ENCODE measurements around the gene RBFOX1.

Gene RBFOX1

DNA sequence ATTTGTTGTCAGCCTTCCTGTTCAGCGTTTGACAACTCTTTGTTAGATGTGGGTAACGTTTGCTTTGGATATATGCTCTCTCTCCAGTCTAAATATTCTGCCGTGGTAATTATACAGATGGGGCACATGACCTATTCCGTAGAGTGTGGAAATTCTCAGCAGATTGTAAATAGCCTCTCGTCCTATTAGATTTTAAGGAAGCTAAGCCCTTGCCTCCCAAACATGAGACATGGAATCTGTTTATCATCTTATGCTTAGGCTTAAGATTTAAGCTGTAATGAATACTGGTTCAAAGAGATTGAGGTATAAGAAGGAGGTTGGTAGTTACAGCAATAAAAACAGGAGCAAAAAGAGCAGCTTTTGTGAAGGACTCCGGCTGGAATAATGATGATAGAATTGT, 87.4 kb downstream of the RBFOX1 start:
- DNase-seq (ENCODE audit: low read depth): no peak

GRCh38 chr16:7420843-7421242, 88.2 kb downstream of the RBFOX1 start:
- no peak for DNase-seq (ENCODE audit: low read depth)

DNA sequence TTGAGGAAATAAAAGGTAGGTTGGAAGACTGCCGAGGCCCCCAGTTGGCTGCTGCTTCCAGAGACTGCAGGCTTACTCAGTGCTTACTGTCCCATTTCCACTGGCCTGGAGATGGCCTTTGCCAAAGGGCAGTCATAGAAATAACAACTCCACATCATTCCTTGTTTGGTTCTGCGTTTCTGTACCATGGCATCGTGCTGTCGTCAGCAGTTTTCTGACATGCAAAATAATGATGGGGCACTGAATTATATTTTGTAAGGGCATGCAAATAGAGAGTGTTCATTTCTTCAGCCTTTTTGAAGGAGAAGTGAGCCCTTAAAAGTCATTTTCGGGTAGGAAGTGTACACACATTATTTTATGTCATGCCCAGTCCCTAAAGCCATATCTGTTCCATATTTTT, 88.9 kb downstream of the RBFOX1 start:
- DNase-seq (ENCODE audit: low read depth): no peak

DNA sequence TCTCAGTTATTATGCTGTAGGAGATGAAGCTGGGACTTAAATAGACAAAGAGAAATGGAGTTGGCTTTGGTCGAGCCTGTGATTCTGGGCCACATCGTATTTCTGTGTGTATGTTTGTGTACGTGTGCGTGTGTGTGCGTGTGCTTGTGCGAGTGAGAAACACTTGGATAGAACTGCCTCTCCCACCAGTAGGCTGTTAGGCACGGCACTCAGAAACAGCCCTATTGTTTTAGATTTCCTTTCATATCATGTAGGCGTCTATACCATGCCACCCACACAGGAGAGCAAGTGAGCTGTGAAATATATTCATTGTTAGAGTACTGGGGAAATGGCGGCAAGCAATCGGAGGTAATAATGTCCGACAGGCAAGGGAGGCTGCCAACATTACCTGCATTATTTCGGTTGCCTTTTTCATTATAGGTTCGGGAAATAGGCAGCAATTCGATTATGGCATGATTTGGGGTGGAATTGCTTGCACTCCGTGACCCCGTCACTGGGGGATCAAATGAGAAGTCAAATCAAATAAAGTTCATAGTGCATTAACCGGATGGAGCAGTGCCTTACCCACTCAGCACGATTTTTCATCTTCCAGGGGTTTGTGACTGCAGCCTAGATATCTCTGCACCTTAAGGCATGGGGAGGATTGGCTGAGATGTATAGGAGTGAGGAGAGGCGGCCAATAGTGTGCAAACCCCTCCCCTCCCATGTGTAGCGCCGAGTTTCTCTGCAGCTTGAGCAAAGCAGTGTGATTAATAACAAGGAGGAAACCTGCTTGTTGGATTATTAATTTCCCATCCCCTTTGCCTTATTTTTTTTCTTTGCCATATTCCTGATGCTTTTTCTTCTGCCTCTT, 89.6 kb downstream of the RBFOX1 start:
- DNase-seq (ENCODE audit: low read depth): no peak

- DNase-seq (ENCODE audit: low read depth): no peak
Observed at GRCh38 chr16:7423434-7424044, 90.9 kb downstream of the RBFOX1 start.

GRCh38 chr16:7426161-7426560, 93.5 kb downstream of the RBFOX1 start:
- DNase-seq (ENCODE audit: low read depth): no peak

GRCh38 chr16:7431723-7432122, 99.1 kb downstream of the RBFOX1 start:
- DNase-seq (ENCODE audit: low read depth): no peak

- no peak for DNase-seq (ENCODE audit: low read depth)
Observed at GRCh38 chr16:7436306-7436705, 103.7 kb downstream of the RBFOX1 start.

DNA sequence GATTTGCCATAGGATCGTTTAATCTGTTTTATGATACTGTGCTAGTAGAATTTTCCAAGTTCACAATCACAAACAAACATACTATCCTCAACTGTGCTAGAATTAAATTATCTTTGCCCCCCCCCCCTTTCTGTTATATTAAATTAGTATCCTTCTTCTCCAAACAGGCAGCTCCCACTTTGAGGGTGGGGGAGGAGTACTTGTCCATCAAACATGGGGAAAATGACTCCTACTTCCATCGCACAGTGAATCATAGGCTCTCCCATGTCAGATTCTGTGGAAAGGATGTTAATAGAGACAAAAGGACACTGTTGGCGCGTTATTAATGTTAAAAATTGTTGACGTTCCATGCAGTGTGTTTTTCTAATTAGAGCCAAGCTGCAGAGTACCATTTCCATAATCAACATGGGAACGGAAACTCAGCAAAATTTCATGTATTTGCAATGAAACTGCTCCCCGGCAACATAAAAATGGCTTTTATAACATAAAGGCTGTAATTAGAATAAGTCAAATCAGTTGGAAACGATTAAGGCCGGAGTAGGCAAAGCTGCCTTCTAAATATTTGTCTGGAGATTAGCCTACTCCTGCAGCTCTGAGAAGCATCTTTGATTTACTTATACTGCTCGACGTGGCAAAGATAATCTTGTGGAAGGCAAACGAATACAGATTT, 104.6 kb downstream of the RBFOX1 start:
- no peak for DNase-seq (ENCODE audit: low read depth)

DNA sequence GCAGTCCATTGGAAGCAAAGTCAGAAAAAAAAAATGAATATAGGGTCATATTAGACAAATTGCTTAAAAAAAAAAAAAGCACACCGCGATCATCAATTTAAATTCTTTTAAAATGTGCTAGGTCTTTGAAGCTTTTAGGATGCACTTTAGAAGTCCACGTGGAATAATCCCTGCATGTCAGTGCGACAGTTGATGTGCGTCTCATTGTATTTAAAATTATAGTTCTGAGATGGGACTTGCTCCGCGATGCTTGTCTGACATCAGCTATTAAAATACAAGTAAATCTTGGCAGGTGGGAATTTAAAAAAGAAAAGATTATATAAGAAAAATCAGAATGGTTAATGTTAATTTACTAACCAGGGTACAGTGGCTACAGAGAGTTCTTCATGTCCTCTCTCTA, 105.2 kb downstream of the RBFOX1 start:
- no peak for DNase-seq (ENCODE audit: low read depth)

DNA sequence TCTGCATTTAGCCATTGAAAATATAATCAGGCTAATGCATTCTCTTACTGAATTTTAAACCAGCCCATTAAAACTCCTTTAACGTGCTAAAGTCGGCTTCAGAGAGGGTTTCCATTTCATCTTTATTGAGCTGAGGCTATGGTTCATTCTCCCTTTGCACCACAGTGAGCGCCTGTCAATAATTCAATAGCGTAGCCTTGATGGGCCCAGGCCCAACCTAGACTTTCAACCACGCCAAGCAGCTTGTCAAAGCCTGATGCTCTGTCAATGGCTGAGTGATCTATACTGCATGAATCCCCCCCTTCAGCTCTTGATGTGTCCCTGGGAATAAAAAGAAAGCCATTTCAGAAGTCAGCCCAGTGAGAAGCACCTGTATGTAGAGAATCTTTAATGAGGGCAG, 106.0 kb downstream of the RBFOX1 start:
- no peak for DNase-seq (ENCODE audit: low read depth)

GRCh38 chr16:7439518-7439917, 106.9 kb downstream of the RBFOX1 start:
- no peak for DNase-seq (ENCODE audit: low read depth)

- no peak for DNase-seq (ENCODE audit: low read depth)
Observed at GRCh38 chr16:7440886-7441400, 108.3 kb downstream of the RBFOX1 start.

GRCh38 chr16:7442050-7442449, 109.4 kb downstream of the RBFOX1 start:
- DNase-seq (ENCODE audit: low read depth): no peak

DNA sequence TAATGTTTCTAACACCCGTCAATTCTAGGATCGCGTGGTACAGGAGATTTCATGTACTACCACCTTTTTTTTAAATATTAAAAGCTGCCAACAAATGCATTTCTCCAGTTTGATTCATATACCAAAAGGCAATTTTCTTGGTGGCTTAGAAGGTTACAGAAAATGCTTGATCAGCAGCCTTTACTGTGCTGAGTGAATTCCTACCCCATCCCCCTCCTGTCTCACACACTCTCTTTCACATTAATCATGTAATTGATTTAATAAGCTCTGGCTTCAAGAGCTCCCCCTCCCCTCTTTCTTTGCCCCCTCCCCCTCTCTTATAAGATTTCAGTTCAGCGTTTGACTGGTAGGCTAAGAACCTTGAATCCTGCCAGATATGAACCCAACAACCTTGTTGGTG, 110.5 kb downstream of the RBFOX1 start:
- no peak for DNase-seq (ENCODE audit: low read depth)

DNA sequence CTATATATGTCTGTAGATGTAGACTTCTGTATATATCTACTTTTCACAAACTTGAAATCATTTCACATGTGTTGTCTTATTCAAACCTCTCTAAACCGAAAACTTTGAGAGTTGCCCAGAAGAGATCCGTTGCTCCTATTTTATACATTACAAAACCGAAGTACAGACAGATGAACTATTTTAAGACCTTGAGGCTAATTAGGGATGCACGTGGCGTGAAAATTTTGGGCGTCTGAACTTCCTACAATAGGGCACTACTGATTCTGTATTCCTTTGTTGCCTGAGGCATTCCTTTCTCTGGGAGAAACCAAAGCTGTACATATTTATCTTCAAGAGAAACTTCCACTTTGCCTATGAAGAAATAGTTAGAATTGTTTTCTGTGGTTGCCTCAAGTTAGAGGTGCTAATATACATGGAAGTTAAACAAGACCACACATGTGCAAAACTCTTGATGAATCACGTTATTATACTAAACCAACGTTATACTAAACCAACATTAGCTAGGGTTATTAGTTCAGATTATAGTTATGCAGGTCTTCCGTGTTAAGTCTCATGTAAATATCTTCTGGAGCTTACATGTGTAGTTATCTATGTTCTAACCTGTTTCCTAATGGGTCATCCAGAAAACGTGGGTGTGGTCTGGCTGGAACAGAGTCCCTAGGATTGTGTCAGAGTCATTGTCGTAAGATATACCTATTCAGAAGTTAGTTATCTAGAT, 111.2 kb downstream of the RBFOX1 start:
- no peak for DNase-seq (ENCODE audit: low read depth)

- DNase-seq (ENCODE audit: low read depth): no peak
Observed at GRCh38 chr16:7449306-7449705, 116.7 kb downstream of the RBFOX1 start.

GRCh38 chr16:7449808-7450207, 117.2 kb downstream of the RBFOX1 start:
- DNase-seq (ENCODE audit: low read depth): no peak

GRCh38 chr16:7450440-7450839, 117.8 kb downstream of the RBFOX1 start:
- DNase-seq (ENCODE audit: low read depth): no peak

- no peak for DNase-seq (ENCODE audit: low read depth)
Observed at GRCh38 chr16:7452090-7452489, 119.4 kb downstream of the RBFOX1 start.

DNA sequence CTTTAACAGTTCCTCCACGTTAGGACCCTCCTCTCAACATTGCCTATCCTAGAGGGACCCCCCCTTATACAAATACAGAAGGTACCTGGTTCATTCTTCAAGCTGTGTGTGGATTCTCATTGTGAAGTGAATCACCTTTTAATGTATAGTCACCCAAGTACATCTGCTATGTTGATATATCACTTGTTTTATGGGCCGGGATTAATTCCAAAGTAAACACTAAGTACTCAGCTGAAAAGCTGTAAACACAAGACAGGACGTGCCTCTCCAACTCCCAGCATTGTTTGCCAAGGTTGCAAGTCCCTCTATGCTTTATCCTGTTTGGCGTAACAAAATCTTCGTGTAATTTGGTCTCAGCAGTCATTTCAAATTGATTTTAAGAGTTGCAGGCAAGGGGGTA, 123.6 kb downstream of the RBFOX1 start:
- DNase-seq (ENCODE audit: low read depth): no peak

DNA sequence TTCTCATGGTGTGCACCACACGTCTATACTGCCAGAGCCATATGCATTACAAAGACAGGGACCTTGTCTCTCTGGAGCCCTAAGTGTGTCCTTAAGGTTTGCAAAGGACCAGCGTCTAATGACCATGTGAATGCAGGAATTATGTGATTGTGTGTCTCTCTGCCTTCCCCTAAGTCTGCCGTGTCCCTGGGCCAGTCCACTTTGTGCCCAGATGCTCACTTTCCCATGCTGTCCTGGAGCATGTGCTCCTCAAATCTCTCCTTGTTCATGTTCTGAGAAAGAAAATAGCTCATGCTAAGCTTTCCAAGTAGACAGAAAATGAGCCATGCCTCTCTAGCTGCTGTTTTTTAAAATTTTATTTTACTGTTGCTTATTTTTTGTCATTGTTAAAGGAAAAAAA, 125.5 kb downstream of the RBFOX1 start:
- DNase-seq (ENCODE audit: low read depth): no peak
